Cardiac fibroblast (primary cell): ENCODE measurements around the gene MARCHF3.

Experiments used
- DNase-seq, 2 donors: peaks; one replicate each; pipeline versions ENCODE4 v3.0.0 to v3.0.0-alpha.2; 2010; ENCODE audit warnings: low read depth in 2 of 2
- H3K4me3 ChIP-seq, 2 donors: replicated peaks in 1 of 2; 1 replicate in 1 of 2; 2 replicates in 1 of 2; pipeline ENCODE4 v1.5.1; 2011; ENCODE audit warnings: low read depth in 2 of 2, low read length in 2 of 2, mild to moderate bottlenecking in 2 of 2, moderate library complexity in 1 of 2
- CTCF ChIP-seq: IDR thresholded peaks from one replicate; pipeline ENCODE4 v1.5.1; 2011; ENCODE audit warnings: low read depth, mild to moderate bottlenecking, low read length, inconsistent platforms

Gene MARCHF3

GRCh38 chr5:126987271-126987899 is 43.0 kb downstream of the MARCHF3 start:
- no peak overlapping the region for H3K4me3 ChIP-seq
- DNase-seq = no peak
- no peak for TF ChIP-seq CTCF

DNA sequence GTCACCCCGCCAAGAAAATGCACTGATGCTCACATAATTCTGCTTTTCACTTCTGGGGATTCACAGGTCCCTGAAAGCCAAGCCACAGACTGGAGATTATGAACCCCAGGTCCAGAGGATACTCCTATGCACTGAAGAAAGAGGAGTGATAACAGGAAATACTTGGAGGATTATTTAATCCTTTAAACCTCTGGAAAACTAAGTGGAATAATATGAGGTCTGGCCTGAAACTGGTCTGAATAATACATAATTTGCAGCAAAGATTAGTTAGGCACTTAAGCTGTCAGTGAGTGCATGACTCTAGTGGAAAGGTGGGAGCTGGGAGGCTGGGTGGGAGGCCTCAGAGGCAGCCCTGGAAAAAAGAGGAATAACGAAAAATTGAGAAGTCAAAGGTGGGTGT is 45.7 kb downstream of the MARCHF3 start:
- no peak for DNase-seq
- no peak for TF ChIP-seq CTCF
- no peak overlapping the region for H3K4me3 ChIP-seq

DNA sequence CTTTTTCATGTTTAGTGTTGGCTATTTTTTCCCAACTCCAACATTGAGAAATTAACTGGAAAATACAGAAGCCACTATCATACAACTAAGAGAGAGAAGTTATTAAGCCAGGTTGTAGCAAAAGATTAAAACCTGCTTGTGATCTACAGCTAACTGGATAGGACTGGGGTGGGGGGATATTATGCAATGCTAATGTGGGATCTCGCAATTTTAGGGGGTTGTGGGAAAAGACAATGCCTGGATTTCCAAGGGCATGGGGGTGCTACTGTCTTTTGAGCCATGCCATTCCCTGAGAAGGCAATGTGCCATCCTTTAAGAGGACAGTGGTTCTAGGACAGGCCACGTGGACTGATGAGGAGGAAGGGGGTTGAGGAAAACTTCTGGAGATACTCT is 46.5 kb downstream of the MARCHF3 start:
- no peak for DNase-seq
- no peak for TF ChIP-seq CTCF
- H3K4me3 ChIP-seq = no peak overlapping the region

DNA sequence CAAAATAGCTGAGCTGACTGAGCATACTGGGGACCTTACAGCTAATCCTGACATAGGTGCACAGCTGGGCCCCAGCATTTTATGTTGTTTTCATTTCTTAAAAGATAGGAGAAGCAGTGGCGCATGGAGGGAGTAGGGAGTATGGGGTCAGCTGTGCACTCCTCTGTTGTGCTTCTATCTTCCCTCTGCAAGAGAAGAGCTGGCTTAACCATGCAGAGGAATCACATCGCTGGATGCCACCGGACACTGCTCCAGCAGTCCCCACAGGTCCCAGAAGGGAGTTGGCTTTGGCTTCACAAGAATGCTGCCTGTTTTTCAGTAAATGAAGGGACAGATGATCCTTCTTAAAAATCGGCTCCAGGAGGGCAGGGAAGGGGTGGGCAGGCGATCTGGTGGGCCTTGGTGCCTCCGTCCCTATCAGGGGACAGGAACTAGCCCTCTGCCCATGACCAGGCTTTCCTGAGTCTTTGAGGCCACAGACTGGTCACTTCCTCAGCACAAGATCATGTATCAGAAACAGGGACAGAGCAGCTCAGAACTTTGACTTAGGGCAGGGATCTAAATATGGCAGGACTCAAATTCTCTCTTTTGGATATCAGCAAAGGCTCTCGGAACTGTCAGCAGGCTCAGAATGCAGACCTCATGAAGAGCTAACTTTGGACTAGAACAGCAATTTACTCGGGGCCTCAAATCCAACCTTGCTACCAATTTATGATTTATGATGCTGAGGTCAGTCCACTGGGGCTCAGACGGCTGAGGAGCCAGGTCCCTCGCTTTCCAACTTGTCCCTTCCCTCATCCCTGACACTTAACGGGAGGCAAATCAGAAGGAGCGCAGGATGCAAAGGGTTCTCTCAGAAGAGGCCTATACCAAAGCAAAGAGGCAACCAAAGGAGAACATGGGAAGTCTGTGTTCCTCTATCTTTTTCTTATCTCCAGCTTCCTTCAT is 47.2 kb downstream of the MARCHF3 start:
- no peak overlapping the region for H3K4me3 ChIP-seq
- DNase-seq = no peak
- TF ChIP-seq CTCF = no peak

GRCh38 chr5:126982202-126982601 is 48.2 kb downstream of the MARCHF3 start:
- no peak for DNase-seq
- TF ChIP-seq CTCF = no peak
- H3K4me3 ChIP-seq = no peak overlapping the region

DNA sequence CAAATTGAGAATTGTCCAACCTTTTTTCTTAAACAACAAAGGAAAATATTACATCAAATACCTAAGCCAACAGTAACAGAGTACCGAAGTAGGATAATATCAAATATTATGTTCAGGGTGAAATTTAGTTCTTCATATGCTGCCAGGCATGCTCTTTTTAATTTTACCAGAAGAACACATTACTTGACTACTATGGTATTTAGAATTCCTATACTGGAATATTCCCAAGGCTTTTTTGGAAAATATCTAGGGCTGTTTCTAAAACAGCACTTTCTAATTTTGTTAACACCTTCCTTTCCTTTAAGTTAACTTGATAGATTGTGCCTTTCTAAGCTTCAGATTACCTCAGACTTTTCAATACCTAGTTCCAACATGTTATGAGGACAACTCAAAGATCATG is 48.7 kb downstream of the MARCHF3 start:
- no peak for DNase-seq
- H3K4me3 ChIP-seq = no peak overlapping the region
- TF ChIP-seq CTCF = no peak
